Panc1 (cell line): ENCODE data around the gene NAXE. TPM values are rescaled to one million over a fixed set of nuclear protein-coding genes. Genes with fewer than 3 reads are reported as not detected.

Experiments
- ATAC-seq: fragments of 200-7000 bp; cut with Tn5 transposase; 2 replicates; pipeline ENCODE4 v1.9.1; 2020; ENCODE audit warnings: mild to moderate bottlenecking, moderate library complexity
- BruUV-seq: library from RNA; stranded (reverse); fragments of 400-500 nt; replicated peaks from 2 replicates; lab custom pipeline; 2021; lab: Mats Ljungman, UMichigan
- CTCF ChIA-PET: fragments of 300-600 bp; sonication (Branson Sonifier 250); formaldehyde crosslinking; loops from one replicate; lab custom pipeline; 2022; ENCODE audit warnings: antibody characterized with exemption; lab: Charles Lee
- POLR2A ChIA-PET: fragments of 300-600 bp; sonication (Branson Sonifier 250); formaldehyde crosslinking; loops from one replicate; lab custom pipeline; 2022; ENCODE audit warnings: antibody characterized with exemption; lab: Charles Lee
- DNase-seq: peaks from one replicate; pipeline ENCODE4 v3.0.0-alpha.2; 2010; ENCODE audit warnings: low read depth, low spot score
- H3K27ac ChIP-seq: 2 replicates; pipeline ENCODE4 v1.5.1; 2011; ENCODE audit warnings: mild to moderate bottlenecking, low read length, inconsistent platforms
- H3K27me3 ChIP-seq: fragments of 200-500 bp; sonication (Bioruptor generic); 2 replicates; pipeline ENCODE4 v1.6.0; 2014; ENCODE audit warnings: low read length, inconsistent platforms; ENCODE audit not compliant: control insufficient read depth, insufficient read depth
- H3K36me3 ChIP-seq: fragments of 200-500 bp; sonication (Bioruptor generic); 2 replicates; pipeline ENCODE4 v1.5.1; 2014; ENCODE audit warnings: inconsistent platforms, mild to moderate bottlenecking, low read length, moderate library complexity; ENCODE audit not compliant: control insufficient read depth, insufficient read depth
- H3K4me1 ChIP-seq: 2 replicates; pipeline ENCODE4 v1.5.1; 2011; ENCODE audit warnings: inconsistent platforms, mild to moderate bottlenecking, low read length, moderate library complexity; ENCODE audit not compliant: control insufficient read depth, insufficient read depth
- H3K4me3 ChIP-seq, 2 experiments: 2 replicates each; pipeline ENCODE4 v1.5.1; 2011 to 2012; ENCODE audit warnings: low read depth in 2 of 2, low read length in 2 of 2, mild to moderate bottlenecking in 2 of 2, inconsistent platforms in 1 of 2, moderate library complexity in 1 of 2
- H3K9me3 ChIP-seq: fragments of 200-500 bp; sonication (Bioruptor generic); 2 replicates; pipeline ENCODE4 v1.5.1; 2014; ENCODE audit warnings: low read depth, mild to moderate bottlenecking, inconsistent platforms, low read length, moderate library complexity; ENCODE audit not compliant: control insufficient read depth, insufficient read depth
- POLR2AphosphoS5 ChIP-seq: IDR thresholded peaks from 2 replicates; pipeline ENCODE4 v1.6.1; 2012; ENCODE audit warnings: mild to moderate bottlenecking, low read depth, low read length, moderate library complexity
- SIN3A ChIP-seq: IDR thresholded peaks from 2 replicates; pipeline ENCODE4 v1.6.1; 2012; ENCODE audit warnings: low read depth, mild to moderate bottlenecking, low read length, moderate library complexity, borderline replicate concordance; ENCODE audit not compliant: insufficient read depth
- TCF7L2 ChIP-seq: IDR thresholded peaks from 2 replicates; pipeline ENCODE4 v1.6.1; 2011; ENCODE audit warnings: mild to moderate bottlenecking, low read depth, low read length, inconsistent platforms
- in situ Hi-C: cut with HindIII; loops from 2 replicates; pipeline ENCODE4 v1.10.0; 2016; ENCODE audit warnings: low sequenced_read_pairs, low pct_unique_long_range_greater_than_20kb
- intact Hi-C: fragments of 100-400 bp; cut with micrococcal nuclease; formaldehyde crosslinking; loops from one replicate; pipeline ENCODE4 v1.10.0; 2022; ENCODE audit not compliant: unreplicated experiment
- total RNA-seq: library from RNA; stranded (reverse); gene quantifications from one replicate; pipeline ENCODE4 v1.2.1, GENCODE V29; 2021; ENCODE audit not compliant: unreplicated experiment
- TF ChIP-seq, protein P1 (sequence below), 2 experiments: IDR thresholded peaks; 2 replicates each; pipeline ENCODE4 v1.6.1; 2011 to 2012; ENCODE audit warnings: low read depth in 2 of 2, control low read depth in 1 of 2, low read length in 1 of 2, mild to moderate bottlenecking in 1 of 2, moderate library complexity in 1 of 2; ENCODE audit not compliant: insufficient read depth in 1 of 2
- TF ChIP-seq, protein P2 (sequence below): fragments of 450-650 bp; IDR thresholded peaks from 2 replicates; pipeline ENCODE4 v1.5.1; 2017; ENCODE audit warnings: mild to moderate bottlenecking

Gene NAXE
- total RNA-seq, 1 experiment from 2014 or later, result 211 TPM

DNA sequence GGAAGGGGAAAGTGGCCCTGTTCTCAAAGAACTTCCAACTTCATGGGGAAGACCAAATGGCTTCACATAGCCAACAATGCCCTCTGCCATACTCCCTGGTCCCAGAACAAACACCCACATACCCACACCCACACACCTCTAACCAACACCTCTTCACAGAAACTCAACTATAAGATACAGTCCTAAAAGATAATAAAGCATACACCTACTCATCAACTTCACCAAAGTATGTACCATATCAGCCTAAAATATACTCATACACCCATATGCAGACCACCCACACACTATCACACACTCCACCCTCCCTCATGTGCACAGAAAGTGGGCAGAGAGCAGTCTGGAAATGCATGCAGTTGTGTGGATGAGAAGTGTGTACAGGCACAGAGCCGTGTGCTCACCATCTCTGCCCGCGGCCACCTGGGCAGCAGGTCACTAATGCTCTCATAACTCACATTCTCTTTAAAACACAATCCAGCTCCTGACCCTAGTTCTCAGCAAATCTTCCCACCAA lies 46.9 kb upstream of the NAXE start:
- in situ Hi-C loops, result no loop called here
- Histone ChIP-seq H3K27ac (no peak overlapping the region), H3K4me1 (no peaks in the 10 kb centered on the region), H3K36me3 (no peaks in the 10 kb centered on the region), H3K4me3 (no peak overlapping the region), H3K27me3 (no peaks in the 10 kb centered on the region), H3K9me3 (no peaks in the 10 kb centered on the region)
- DNase-seq (no peak), ATAC-seq (no peak)
- TF ChIP-seq, protein P1, sequence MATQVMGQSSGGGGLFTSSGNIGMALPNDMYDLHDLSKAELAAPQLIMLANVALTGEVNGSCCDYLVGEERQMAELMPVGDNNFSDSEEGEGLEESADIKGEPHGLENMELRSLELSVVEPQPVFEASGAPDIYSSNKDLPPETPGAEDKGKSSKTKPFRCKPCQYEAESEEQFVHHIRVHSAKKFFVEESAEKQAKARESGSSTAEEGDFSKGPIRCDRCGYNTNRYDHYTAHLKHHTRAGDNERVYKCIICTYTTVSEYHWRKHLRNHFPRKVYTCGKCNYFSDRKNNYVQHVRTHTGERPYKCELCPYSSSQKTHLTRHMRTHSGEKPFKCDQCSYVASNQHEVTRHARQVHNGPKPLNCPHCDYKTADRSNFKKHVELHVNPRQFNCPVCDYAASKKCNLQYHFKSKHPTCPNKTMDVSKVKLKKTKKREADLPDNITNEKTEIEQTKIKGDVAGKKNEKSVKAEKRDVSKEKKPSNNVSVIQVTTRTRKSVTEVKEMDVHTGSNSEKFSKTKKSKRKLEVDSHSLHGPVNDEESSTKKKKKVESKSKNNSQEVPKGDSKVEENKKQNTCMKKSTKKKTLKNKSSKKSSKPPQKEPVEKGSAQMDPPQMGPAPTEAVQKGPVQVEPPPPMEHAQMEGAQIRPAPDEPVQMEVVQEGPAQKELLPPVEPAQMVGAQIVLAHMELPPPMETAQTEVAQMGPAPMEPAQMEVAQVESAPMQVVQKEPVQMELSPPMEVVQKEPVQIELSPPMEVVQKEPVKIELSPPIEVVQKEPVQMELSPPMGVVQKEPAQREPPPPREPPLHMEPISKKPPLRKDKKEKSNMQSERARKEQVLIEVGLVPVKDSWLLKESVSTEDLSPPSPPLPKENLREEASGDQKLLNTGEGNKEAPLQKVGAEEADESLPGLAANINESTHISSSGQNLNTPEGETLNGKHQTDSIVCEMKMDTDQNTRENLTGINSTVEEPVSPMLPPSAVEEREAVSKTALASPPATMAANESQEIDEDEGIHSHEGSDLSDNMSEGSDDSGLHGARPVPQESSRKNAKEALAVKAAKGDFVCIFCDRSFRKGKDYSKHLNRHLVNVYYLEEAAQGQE (IDR thresholded peaks at IDR 0.05; ENCODE audit: insufficient read depth in 1 of 2, low read depth in 2 of 2, low read length in 1 of 2), result no peak
- no peak for TF ChIP-seq SIN3A
- TF ChIP-seq TCF7L2, result no peak
- TF ChIP-seq, protein P2, sequence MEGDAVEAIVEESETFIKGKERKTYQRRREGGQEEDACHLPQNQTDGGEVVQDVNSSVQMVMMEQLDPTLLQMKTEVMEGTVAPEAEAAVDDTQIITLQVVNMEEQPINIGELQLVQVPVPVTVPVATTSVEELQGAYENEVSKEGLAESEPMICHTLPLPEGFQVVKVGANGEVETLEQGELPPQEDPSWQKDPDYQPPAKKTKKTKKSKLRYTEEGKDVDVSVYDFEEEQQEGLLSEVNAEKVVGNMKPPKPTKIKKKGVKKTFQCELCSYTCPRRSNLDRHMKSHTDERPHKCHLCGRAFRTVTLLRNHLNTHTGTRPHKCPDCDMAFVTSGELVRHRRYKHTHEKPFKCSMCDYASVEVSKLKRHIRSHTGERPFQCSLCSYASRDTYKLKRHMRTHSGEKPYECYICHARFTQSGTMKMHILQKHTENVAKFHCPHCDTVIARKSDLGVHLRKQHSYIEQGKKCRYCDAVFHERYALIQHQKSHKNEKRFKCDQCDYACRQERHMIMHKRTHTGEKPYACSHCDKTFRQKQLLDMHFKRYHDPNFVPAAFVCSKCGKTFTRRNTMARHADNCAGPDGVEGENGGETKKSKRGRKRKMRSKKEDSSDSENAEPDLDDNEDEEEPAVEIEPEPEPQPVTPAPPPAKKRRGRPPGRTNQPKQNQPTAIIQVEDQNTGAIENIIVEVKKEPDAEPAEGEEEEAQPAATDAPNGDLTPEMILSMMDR, result no peak
- TF ChIP-seq POLR2AphosphoS5, result no peak
- intact Hi-C loops, result no loop called here
- BruUV-seq, result no TSS peak
- CTCF ChIA-PET, result no interaction called here
- POLR2A ChIA-PET, result no interaction called here

DNA sequence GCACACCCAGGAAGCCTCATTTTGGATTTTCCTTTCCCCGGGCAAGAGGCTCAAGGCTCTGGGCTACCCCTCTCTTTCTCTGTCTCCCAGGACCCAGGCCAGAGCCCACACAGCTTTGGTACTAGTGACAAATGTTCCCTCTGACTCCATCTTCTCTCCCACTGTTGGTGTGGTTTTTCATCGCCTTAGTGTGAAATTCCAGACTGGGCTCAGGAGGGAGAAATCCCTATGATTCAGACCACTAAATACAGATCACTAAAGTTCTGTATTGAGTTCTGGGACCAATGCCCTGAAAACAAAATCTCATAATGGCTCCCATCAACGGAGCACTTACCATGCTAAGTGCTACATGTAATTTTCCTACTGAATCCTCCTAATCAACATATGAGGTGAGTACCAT lies 45.3 kb upstream of the NAXE start:
- no peaks in the 10 kb centered on the region for H3K36me3 ChIP-seq

More for the DNA sequence above, 45.3 kb upstream of the NAXE start:
- Histone ChIP-seq H3K27me3 (no peaks in the 10 kb centered on the region), H3K4me3 (no peak overlapping the region), H3K27ac (no peak overlapping the region), H3K4me1 (no peaks in the 10 kb centered on the region), H3K9me3 (no peaks in the 10 kb centered on the region)
- no peak for ATAC-seq
- CTCF ChIA-PET, result interaction anchor here (0.6 kb wide), 1 partner anchor 116 kb away, joined by 4 read pairs; no protein-coding TSS in a partner anchor
- TF ChIP-seq POLR2AphosphoS5 (no peak), TCF7L2 (no peak), SIN3A (no peak)
- TF ChIP-seq, protein P2, result no peak
- TF ChIP-seq, protein P1 (IDR thresholded peaks at IDR 0.05; ENCODE audit: insufficient read depth in 1 of 2, low read depth in 2 of 2, low read length in 1 of 2), result no peak
- in situ Hi-C loops, result no loop called here
- DNase-seq, result no peak
- intact Hi-C loops, result no loop called here
- no TSS peak for BruUV-seq
- POLR2A ChIA-PET, result no interaction called here
